ENCODE results near the gene PTCSC3.

PTCSC3 gene

GRCh38 chr14:36176524-36176923 lies at the start of gene PTCSC3:
TSS of gene PTCSC3 (minus strand) at chr14:36176722.
- peak; percentile 78 for DNase-seq (ENCODE audit: low read depth)

GRCh38 chr14:36226164-36226563 lies 49.6 kb upstream of the PTCSC3 start:
- DNase-seq (ENCODE audit: low read depth), result no peak

GRCh38 chr14:36224176-36224575 lies 47.7 kb upstream of the PTCSC3 start:
- no peak for DNase-seq (ENCODE audit: low read depth)

- DNase-seq (ENCODE audit: low read depth), result no peak
Observed at GRCh38 chr14:36223558-36223957, 47.0 kb upstream of the PTCSC3 start.

GRCh38 chr14:36222952-36223468 lies 46.5 kb upstream of the PTCSC3 start:
- DNase-seq (ENCODE audit: low read depth), result no peak

- no peak for DNase-seq (ENCODE audit: low read depth)
Observed at GRCh38 chr14:36222337-36222736, 45.8 kb upstream of the PTCSC3 start.

- DNase-seq (ENCODE audit: low read depth), result no peak
Observed at GRCh38 chr14:36221112-36221511, 44.6 kb upstream of the PTCSC3 start.

- DNase-seq (ENCODE audit: low read depth), result peak; percentile 33
Observed at GRCh38 chr14:36217732-36218131, 41.2 kb upstream of the PTCSC3 start.

GRCh38 chr14:36217027-36217426 lies 40.5 kb upstream of the PTCSC3 start:
- no peak for DNase-seq (ENCODE audit: low read depth)

- no peak for DNase-seq (ENCODE audit: low read depth)
Observed at GRCh38 chr14:36215217-36215598, 38.7 kb upstream of the PTCSC3 start.

GRCh38 chr14:36214476-36215216 lies 38.1 kb upstream of the PTCSC3 start:
- DNase-seq (ENCODE audit: low read depth), result peak; percentile 33

- no peak for DNase-seq (ENCODE audit: low read depth)
Observed at GRCh38 chr14:36212987-36213386, 36.5 kb upstream of the PTCSC3 start.

- no peak for DNase-seq (ENCODE audit: low read depth)
Observed at GRCh38 chr14:36212577-36212976, 36.1 kb upstream of the PTCSC3 start.

- DNase-seq (ENCODE audit: low read depth), result no peak
Observed at GRCh38 chr14:36208690-36209278, 32.3 kb upstream of the PTCSC3 start.

GRCh38 chr14:36207500-36207899 lies 31.0 kb upstream of the PTCSC3 start:
- DNase-seq (ENCODE audit: low read depth), result no peak

GRCh38 chr14:36204461-36205073 lies 28.0 kb upstream of the PTCSC3 start:
- DNase-seq (ENCODE audit: low read depth), result no peak

GRCh38 chr14:36198378-36198777 lies 21.9 kb upstream of the PTCSC3 start:
- DNase-seq (ENCODE audit: low read depth), result no peak

GRCh38 chr14:36194663-36195062 lies 18.1 kb upstream of the PTCSC3 start:
- no peak for DNase-seq (ENCODE audit: low read depth)

- no peak for DNase-seq (ENCODE audit: low read depth)
Observed at GRCh38 chr14:36192530-36192929, 16.0 kb upstream of the PTCSC3 start.

- DNase-seq (ENCODE audit: low read depth), result no peak
Observed at GRCh38 chr14:36183402-36183801, 6.9 kb upstream of the PTCSC3 start.

GRCh38 chr14:36181417-36181816 lies 4.9 kb upstream of the PTCSC3 start:
- DNase-seq (ENCODE audit: low read depth), result no peak

GRCh38 chr14:36177489-36177888 lies 967 bp upstream of the PTCSC3 start:
- DNase-seq (ENCODE audit: low read depth), result no peak

- DNase-seq (ENCODE audit: low read depth), result no peak
Observed at GRCh38 chr14:36174767-36175424, 1.6 kb downstream of the PTCSC3 start.
